ENCODE measurements around the gene GPR12.
"Not testable (repeated sequence)": the region's sequence is repeated elsewhere in the genome, so short reads cannot be mapped to it uniquely, and the experiment has no call there.

Gene GPR12

DNA sequence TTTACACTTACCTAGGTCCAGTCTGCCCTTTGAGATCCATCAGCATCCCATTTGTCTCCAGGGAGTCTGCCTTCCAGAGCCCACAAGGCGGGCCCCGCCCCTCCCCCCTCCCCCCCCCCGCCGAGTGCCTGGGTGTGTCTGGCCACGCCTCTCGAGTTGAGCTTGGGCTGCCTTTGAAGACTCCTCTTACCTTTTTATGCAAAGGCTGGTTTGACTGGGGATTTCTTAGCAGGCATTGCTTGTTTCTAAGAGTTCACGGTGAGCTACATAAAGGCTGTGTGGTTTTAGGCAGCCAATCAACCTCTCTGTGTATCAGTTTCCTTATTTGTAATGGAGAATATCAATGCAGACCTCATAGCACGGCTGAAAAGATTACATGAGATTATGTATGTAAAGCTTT, 11.3 kb downstream of the GPR12 start:
- in situ Hi-C loops (cut with MboI; ENCODE audit: low sequenced_read_pairs): no loop called here

- in situ Hi-C loops (cut with MboI; ENCODE audit: low sequenced_read_pairs): no loop called here
Measured at GRCh38 chr13:26747706-26748105, 12.9 kb downstream of the GPR12 start.

- in situ Hi-C loops (cut with MboI; ENCODE audit: low sequenced_read_pairs): no loop called here
Measured at GRCh38 chr13:26743971-26744370, 16.6 kb downstream of the GPR12 start.

DNA sequence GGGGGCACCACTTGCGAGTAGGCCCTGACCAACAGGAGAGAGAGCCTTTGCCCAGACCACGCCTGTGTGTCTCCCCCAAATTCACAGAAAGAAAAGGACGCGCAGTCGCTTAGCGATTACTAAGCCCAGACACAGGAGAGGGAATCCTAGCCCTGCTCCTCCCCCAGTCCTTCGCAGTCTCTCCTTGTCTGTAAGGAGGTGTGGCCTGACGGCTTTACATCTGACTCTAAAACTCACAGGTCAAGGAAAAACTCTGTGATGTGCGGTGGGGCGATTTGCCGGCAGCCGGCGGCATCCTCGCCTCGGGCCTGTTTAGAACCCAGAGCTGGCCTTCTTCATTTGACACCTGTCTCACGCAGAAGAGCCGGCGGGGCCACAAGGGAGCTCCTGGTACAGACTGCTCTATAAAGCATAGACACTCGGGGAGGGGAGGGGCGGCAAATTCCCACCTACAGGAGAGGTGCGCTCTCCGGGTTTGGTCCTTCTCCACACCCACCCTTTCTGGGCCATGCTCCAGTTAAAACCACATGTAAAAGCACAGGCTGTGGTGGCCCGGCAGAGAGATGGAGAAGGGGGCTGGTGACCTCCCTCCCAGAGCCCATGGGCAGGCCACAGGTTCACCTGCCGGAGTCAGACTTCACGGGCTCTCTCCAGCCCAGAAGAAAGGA, 17.8 kb downstream of the GPR12 start:
- in situ Hi-C loops (cut with MboI; ENCODE audit: low sequenced_read_pairs): no loop called here

GRCh38 chr13:26735677-26736076, 24.9 kb downstream of the GPR12 start:
- in situ Hi-C loops (cut with MboI; ENCODE audit: low sequenced_read_pairs): no loop called here

- in situ Hi-C loops (cut with MboI; ENCODE audit: low sequenced_read_pairs): no loop called here
Measured at GRCh38 chr13:26727633-26728032, 33.0 kb downstream of the GPR12 start.

DNA sequence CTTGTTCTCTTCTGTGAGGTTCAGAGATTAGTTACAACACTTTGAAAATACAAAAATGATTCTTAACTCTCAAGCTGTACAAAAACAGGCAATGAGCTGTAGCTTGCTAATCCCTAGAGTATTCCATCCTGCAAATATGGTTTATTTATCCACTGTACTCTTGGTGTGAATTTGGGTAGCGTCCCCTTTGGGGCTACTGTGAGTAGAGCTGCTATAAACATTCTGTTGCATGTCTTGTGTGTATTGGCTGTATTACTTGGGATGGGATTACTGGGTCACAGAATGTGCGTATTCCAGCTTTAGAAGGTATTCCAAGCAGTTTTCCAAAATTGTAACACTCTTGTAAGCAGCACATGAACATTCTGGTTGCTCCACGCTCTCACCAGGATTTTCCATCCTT, 33.5 kb downstream of the GPR12 start:
- in situ Hi-C loops (cut with MboI; ENCODE audit: low sequenced_read_pairs): no loop called here

DNA sequence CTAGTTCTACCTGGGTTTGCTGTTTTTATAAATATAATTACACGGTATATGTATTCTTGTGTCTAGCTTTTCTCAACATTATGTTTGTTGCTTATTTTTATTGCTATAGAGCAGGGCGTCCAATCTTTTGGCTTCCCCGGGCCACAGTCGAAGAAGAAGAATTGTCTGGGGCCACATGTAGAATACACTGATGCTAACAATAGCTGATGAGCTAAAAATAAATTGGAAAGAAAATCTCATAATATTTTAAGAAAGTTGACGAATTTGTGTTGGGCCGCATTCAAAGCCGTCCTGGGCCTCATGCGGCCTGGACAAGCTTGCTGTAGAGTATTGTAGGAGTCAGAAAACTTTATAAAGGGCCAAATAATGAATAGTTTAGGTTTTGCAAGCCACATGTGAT, 33.9 kb downstream of the GPR12 start:
- in situ Hi-C loops (cut with MboI; ENCODE audit: low sequenced_read_pairs): no loop called here

DNA sequence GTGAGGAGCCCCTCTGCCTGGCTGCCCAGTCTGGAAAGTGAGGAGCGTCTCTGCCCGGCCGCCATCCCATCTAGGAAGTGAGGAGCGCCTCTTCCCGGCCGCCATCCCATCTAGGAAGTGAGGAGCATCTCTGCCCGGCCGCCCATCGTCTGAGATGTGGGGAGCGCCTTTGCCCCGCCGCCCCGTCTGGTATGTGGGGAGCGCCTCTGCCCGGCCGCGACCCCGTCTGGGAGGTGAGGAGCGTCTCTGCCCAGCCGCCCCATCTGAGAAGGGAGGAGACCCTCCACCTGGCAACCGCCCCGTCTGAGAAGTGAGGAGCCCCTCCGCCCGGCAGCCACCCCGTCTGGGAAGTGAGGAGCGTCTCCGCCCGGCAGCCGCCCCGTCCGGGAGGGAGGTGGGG, 37.0 kb downstream of the GPR12 start:
- in situ Hi-C loops (cut with MboI; ENCODE audit: low sequenced_read_pairs): not testable (repeated sequence)

DNA sequence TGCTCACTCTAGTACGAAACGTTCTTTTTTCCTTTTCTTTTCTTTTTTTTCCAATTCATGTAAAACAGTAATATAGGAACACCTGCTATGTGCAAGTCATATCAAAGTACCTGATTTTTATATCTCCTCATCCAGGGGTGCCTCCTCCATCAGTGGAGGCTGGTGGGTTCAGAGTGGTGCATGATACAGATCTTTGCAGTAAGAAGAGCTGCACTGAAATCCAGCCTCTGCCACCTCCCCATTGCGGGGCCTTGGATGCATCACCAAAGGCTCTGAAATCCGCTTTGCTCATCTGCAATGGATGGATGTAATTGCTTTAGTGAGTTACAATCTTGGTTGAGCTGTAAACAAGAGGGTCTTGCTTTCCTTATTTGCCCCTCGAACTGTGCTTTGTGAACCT, 38.3 kb downstream of the GPR12 start:
- in situ Hi-C loops (cut with MboI; ENCODE audit: low sequenced_read_pairs): no loop called here

DNA sequence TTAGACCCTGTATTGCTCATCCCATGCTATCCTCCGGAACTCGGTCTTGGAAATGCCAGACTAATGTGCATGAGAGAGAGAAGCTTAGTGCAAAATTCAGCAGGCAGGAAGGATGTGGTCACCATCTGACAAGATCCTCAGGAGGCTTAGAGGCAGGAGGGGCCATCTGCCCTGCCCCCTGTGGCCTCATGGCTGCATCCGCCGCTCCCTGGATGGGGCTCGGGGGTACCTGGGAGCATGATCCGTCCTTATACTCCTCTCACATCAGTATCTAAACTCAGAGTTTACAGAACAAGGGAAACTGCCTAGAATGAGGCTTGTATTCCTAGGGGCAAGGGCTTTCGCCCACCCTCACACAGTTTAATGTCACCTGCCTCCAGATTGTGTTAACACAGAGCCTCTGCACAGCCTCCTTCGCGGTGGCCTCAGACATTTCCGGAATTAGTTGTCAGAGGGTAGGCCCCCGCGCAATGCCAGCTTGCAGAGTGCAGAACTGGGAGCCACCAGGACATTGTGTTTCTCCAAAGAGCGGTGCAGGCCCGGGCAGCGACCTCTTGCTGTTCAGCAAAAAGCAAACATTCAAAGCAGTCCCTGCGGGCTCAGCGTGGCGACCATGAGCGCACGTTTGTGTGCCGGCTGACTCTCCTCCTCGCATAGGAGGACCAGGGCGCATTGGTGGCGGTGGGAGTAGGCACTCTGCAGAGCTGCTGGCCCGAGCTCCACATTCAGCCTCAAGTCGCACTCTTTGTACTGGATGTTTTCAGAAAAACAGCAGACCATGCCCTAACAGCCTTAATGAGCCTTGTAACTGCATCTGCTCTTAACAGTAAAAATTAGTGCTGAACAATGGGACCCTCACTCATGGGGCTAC, 39.1 kb downstream of the GPR12 start:
- in situ Hi-C loops (cut with MboI; ENCODE audit: low sequenced_read_pairs): no loop called here

DNA sequence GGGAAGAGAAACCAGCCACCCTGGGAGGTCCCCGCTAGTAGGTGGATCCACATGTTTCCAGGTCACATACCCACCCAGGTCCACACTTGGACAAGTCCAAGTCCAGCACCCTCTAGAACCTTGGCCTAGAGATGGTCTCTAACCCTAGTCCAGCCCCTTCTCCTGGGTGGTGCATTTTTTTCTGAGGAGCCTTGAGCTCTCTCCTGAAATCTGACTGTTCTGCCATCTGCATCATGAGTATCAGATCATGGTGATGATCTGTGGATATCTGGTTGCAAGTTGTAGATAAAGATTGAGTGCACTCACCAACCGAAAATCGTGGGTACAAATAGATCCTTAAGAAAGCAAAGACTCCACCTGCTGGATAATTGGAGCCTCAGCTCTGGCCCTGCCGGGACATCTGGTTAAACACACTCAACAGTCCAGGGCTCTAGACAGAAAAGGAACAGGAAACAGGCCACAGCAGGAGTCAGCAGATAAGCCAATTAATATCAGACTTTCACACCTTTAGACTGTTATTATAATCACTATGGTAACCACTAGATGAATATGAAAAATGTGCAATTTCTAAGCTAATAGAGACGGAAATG, 41.1 kb downstream of the GPR12 start:
- in situ Hi-C loops (cut with MboI; ENCODE audit: low sequenced_read_pairs): no loop called here

GRCh38 chr13:26718872-26719271, 41.7 kb downstream of the GPR12 start:
- in situ Hi-C loops (cut with MboI; ENCODE audit: low sequenced_read_pairs): no loop called here

GRCh38 chr13:26718146-26718545, 42.4 kb downstream of the GPR12 start:
- in situ Hi-C loops (cut with MboI; ENCODE audit: low sequenced_read_pairs): no loop called here

DNA sequence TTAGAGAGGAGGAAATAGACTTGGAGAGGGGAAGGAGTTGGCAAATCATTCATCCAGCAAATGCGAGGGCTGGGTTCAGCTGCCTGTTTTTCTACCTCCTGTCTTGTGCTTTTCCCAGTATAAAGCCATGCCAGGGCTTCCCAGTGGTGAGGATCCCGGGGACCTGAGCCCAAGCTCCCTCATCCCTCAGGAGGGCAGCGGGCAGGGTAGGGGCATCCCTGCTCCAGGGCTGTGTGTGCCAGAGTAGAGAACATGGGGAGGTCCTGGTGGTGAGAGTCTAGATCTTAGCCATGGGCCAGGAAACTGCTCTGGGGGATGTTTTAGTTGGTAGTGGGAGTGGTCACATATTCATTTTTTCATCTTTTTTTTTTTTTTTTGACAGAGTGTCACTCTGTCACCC, 43.6 kb downstream of the GPR12 start:
- in situ Hi-C loops (cut with MboI; ENCODE audit: low sequenced_read_pairs): no loop called here

GRCh38 chr13:26713341-26713740, 47.2 kb downstream of the GPR12 start:
- in situ Hi-C loops (cut with MboI; ENCODE audit: low sequenced_read_pairs): no loop called here

GRCh38 chr13:26711211-26711610, 49.4 kb downstream of the GPR12 start:
- in situ Hi-C loops (cut with MboI; ENCODE audit: low sequenced_read_pairs): no loop called here

DNA sequence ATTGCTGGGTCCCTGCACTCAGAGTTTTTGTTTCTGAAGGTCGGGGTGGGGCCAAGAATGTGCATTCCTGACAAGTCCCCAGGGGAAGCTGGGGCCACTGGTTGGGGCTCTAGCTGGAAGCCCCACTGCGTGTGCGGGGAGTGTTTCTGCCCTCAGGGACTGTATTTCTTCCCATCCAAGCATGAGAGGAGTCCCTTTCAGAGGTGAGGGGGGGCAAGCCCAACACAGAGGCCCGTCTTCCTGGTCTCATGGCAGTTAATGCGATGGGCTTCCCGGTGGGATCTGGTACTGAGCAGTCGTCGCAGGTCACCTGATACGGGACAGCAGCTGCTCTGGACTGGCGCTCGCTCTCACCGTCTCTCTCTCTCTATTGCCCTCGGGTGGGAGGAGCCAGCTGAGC, 50.4 kb downstream of the GPR12 start:
- in situ Hi-C loops (cut with MboI; ENCODE audit: low sequenced_read_pairs): no loop called here

DNA sequence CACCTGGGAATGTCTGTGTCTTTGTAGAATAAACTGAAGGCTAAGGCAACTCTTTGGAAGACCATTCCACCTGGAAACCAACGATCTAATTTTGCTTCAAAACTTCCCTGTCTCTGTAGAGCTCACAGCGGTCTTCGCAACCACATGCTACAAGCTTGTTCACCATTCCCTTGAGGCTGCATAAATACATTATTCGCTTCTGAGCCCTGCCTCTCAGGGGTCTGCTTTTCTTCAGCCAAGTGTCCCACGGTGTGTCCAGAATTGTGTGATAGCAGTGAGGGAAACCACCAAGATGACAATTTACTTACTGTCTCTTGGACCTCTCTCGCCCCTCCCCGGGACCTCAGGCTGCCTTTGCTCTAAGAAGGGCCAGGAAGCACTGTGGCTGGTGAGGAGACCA, 51.1 kb downstream of the GPR12 start:
- in situ Hi-C loops (cut with MboI; ENCODE audit: low sequenced_read_pairs): no loop called here

- in situ Hi-C loops (cut with MboI; ENCODE audit: low sequenced_read_pairs): no loop called here
Measured at GRCh38 chr13:26708007-26708297, 52.6 kb downstream of the GPR12 start.

DNA sequence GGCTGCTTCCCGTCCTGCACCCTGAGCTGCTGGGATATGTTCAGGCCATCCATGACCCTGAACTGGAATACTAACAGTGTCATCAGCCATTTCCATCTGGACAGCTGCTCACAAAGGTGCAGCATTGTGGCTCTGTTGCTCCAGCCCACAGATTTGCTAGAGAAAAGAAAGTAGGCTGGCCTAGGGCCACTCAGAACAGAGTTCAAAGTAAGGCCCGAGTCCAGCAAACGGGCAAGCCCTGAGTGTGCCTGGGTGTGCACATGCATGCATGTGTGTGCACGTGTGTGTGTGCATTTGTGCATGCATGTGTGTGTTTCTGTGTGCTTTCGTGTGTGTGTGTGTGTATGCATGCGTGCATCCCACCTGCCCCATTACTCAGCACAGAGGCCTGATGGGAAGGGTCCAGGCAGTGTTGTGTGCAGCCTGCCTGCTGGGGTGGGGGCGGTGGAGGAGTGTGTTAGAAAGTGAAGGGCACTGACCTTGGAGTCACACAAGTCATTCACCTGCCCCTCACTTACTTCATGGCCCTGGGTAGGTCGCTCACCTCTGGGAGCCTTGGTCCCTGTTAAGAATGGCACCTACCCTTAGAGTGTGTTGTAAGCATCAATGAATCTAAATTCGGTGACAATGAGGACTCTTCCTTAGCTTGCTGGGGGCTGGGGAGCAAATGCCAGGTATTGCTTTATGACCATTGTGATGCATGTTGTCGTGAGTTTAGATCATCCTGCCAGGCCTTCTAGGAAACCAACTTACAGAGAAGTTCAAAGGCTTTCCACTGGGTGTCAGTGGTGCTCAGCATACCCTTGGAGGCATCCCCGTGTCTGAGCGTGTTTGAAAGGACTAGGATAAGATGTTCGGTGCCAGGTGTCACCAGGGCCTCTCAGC, 53.2 kb downstream of the GPR12 start:
- in situ Hi-C loops (cut with MboI; ENCODE audit: low sequenced_read_pairs): no loop called here
